ENCODE results near the gene SOX5.
"Not testable (repeated sequence)": the region's sequence is repeated elsewhere in the genome, so short reads cannot be mapped to it uniquely, and the experiment has no call there.

SOX5 gene

GRCh38 chr12:23519444-23519843, 430.0 kb downstream of the SOX5 start:
- H3K9me3 ChIP-seq (ENCODE audit: control insufficient read depth, insufficient read depth, low read length); H3K4me1 ChIP-seq (ENCODE audit: insufficient read depth, low read length); H3K36me3 ChIP-seq (ENCODE audit: insufficient read depth, low read length); H3K9ac ChIP-seq (ENCODE audit: low read depth, low read length): not testable (repeated sequence)

GRCh38 chr12:23515785-23516184, 433.7 kb downstream of the SOX5 start:
- not testable (repeated sequence) for H3K4me1 ChIP-seq (ENCODE audit: insufficient read depth, low read length); H3K9ac ChIP-seq (ENCODE audit: low read depth, low read length); H3K9me3 ChIP-seq (ENCODE audit: control insufficient read depth, insufficient read depth, low read length); H3K36me3 ChIP-seq (ENCODE audit: insufficient read depth, low read length)

GRCh38 chr12:23510484-23510883, 439.0 kb downstream of the SOX5 start:
- H3K9me3 ChIP-seq (ENCODE audit: control insufficient read depth, insufficient read depth, low read length) = no peaks in the 10 kb centered on the region; the same call in 1 of the 2 replicates
- no peaks in the 10 kb centered on the region for H3K36me3 ChIP-seq (ENCODE audit: insufficient read depth, low read length)
- no peak overlapping the region for H3K9ac ChIP-seq (ENCODE audit: low read depth, low read length)
- no peaks in the 10 kb centered on the region for H3K4me1 ChIP-seq (ENCODE audit: insufficient read depth, low read length)

GRCh38 chr12:23509832-23510231, 439.6 kb downstream of the SOX5 start:
- H3K4me1 ChIP-seq (ENCODE audit: insufficient read depth, low read length); H3K9me3 ChIP-seq (ENCODE audit: control insufficient read depth, insufficient read depth, low read length); H3K9ac ChIP-seq (ENCODE audit: low read depth, low read length); H3K36me3 ChIP-seq (ENCODE audit: insufficient read depth, low read length): not testable (repeated sequence)

GRCh38 chr12:23507785-23508184, 441.7 kb downstream of the SOX5 start:
- not testable (repeated sequence) for H3K9ac ChIP-seq (ENCODE audit: low read depth, low read length); H3K9me3 ChIP-seq (ENCODE audit: control insufficient read depth, insufficient read depth, low read length); H3K4me1 ChIP-seq (ENCODE audit: insufficient read depth, low read length); H3K36me3 ChIP-seq (ENCODE audit: insufficient read depth, low read length)

GRCh38 chr12:23505736-23506135, 443.7 kb downstream of the SOX5 start:
- H3K9me3 ChIP-seq (ENCODE audit: control insufficient read depth, insufficient read depth, low read length); H3K9ac ChIP-seq (ENCODE audit: low read depth, low read length); H3K4me1 ChIP-seq (ENCODE audit: insufficient read depth, low read length); H3K36me3 ChIP-seq (ENCODE audit: insufficient read depth, low read length): not testable (repeated sequence)

GRCh38 chr12:23504641-23505399, 444.6 kb downstream of the SOX5 start:
- Histone ChIP-seq H3K4me1 (ENCODE audit: insufficient read depth, low read length) (peaks cover 10% of the 10 kb centered on the region), H3K9me3 (ENCODE audit: control insufficient read depth, insufficient read depth, low read length) (no peaks in the 10 kb centered on the region), H3K36me3 (ENCODE audit: insufficient read depth, low read length) (no peaks in the 10 kb centered on the region; the same call in 1 of the 2 replicates), H3K9ac (ENCODE audit: low read depth, low read length) (no peak overlapping the region)

- H3K9ac ChIP-seq (ENCODE audit: low read depth, low read length) = no peak overlapping the region
- no peaks in the 10 kb centered on the region; the same call in 1 of the 2 replicates for H3K36me3 ChIP-seq (ENCODE audit: insufficient read depth, low read length)
- no peaks in the 10 kb centered on the region for H3K9me3 ChIP-seq (ENCODE audit: control insufficient read depth, insufficient read depth, low read length)
- peaks cover 10% of the 10 kb centered on the region for H3K4me1 ChIP-seq (ENCODE audit: insufficient read depth, low read length)
These were observed 445.4 kb downstream of the SOX5 start for GRCh38 chr12:23504043-23504442.

- no peak overlapping the region for H3K9ac ChIP-seq (ENCODE audit: low read depth, low read length)
- H3K9me3 ChIP-seq (ENCODE audit: control insufficient read depth, insufficient read depth, low read length) = no peaks in the 10 kb centered on the region; the same call in 1 of the 2 replicates
- H3K36me3 ChIP-seq (ENCODE audit: insufficient read depth, low read length) = no peaks in the 10 kb centered on the region; the same call in 1 of the 2 replicates
- peaks cover 10% of the 10 kb centered on the region for H3K4me1 ChIP-seq (ENCODE audit: insufficient read depth, low read length)
These were observed 445.9 kb downstream of the SOX5 start for GRCh38 chr12:23503544-23503943.

- H3K4me1 ChIP-seq (ENCODE audit: insufficient read depth, low read length) = peaks cover 10% of the 10 kb centered on the region
- no peaks in the 10 kb centered on the region; the same call in 1 of the 2 replicates for H3K9me3 ChIP-seq (ENCODE audit: control insufficient read depth, insufficient read depth, low read length)
- H3K36me3 ChIP-seq (ENCODE audit: insufficient read depth, low read length) = no peaks in the 10 kb centered on the region; the same call in 1 of the 2 replicates
- H3K9ac ChIP-seq (ENCODE audit: low read depth, low read length) = no peak overlapping the region
These were observed 447.2 kb downstream of the SOX5 start for GRCh38 chr12:23502259-23502658.

GRCh38 chr12:23495472-23495871, 454.0 kb downstream of the SOX5 start:
- Histone ChIP-seq H3K4me1 (ENCODE audit: insufficient read depth, low read length) (no peaks in the 10 kb centered on the region), H3K9ac (ENCODE audit: low read depth, low read length) (no peak overlapping the region), H3K36me3 (ENCODE audit: insufficient read depth, low read length) (no peaks in the 10 kb centered on the region), H3K9me3 (ENCODE audit: control insufficient read depth, insufficient read depth, low read length) (peaks cover 2% of the 10 kb centered on the region; the same call in 1 of the 2 replicates)

- Histone ChIP-seq H3K4me1 (ENCODE audit: insufficient read depth, low read length) (no peaks in the 10 kb centered on the region), H3K9me3 (ENCODE audit: control insufficient read depth, insufficient read depth, low read length) (peaks cover 3% of the 10 kb centered on the region; the same call in 1 of the 2 replicates), H3K9ac (ENCODE audit: low read depth, low read length) (no peak overlapping the region), H3K36me3 (ENCODE audit: insufficient read depth, low read length) (no peaks in the 10 kb centered on the region)
These were observed 455.8 kb downstream of the SOX5 start for GRCh38 chr12:23493672-23494071.

GRCh38 chr12:23491029-23491428, 458.4 kb downstream of the SOX5 start:
- H3K4me1 ChIP-seq (ENCODE audit: insufficient read depth, low read length); H3K9me3 ChIP-seq (ENCODE audit: control insufficient read depth, insufficient read depth, low read length); H3K9ac ChIP-seq (ENCODE audit: low read depth, low read length); H3K36me3 ChIP-seq (ENCODE audit: insufficient read depth, low read length): not testable (repeated sequence)

- no peak overlapping the region for H3K9ac ChIP-seq (ENCODE audit: low read depth, low read length)
- H3K4me1 ChIP-seq (ENCODE audit: insufficient read depth, low read length) = no peaks in the 10 kb centered on the region
- H3K36me3 ChIP-seq (ENCODE audit: insufficient read depth, low read length) = no peaks in the 10 kb centered on the region
- 0 out of 2 replicates have a peak, but pooled peaks cover 3% of the 10 kb centered on the region for H3K9me3 ChIP-seq (ENCODE audit: control insufficient read depth, insufficient read depth, low read length)
These were observed 461.3 kb downstream of the SOX5 start for GRCh38 chr12:23488130-23488529.

GRCh38 chr12:23484238-23484637, 465.2 kb downstream of the SOX5 start:
- H3K9ac ChIP-seq (ENCODE audit: low read depth, low read length) = no peak overlapping the region
- no peaks in the 10 kb centered on the region for H3K4me1 ChIP-seq (ENCODE audit: insufficient read depth, low read length)
- no peaks in the 10 kb centered on the region for H3K9me3 ChIP-seq (ENCODE audit: control insufficient read depth, insufficient read depth, low read length)
- H3K36me3 ChIP-seq (ENCODE audit: insufficient read depth, low read length) = no peaks in the 10 kb centered on the region
